HEK293 (cell line): ENCODE results near the gene UCP3.

Experiments used
- CTCF ChIA-PET: fragments of 350-600 bp; formaldehyde crosslinking; extraction: SDS; loops from one replicate; lab custom pipeline; 2021; ENCODE audit warnings: antibody characterized with exemption; lab: Yijun Ruan, JAX
- POLR2A ChIA-PET: fragments of 300-600 bp; formaldehyde crosslinking; extraction: SDS; loops from one replicate; lab custom pipeline; 2020; ENCODE audit warnings: antibody characterized with exemption, inconsistent platforms; lab: Yijun Ruan, JAX
- H3K27ac ChIP-seq: fragments of 200-500 bp; sonication (Bioruptor generic); 2 replicates; pipeline ENCODE4 v1.5.1; 2014; ENCODE audit warnings: low read depth, low read length, control low read depth, inconsistent platforms; ENCODE audit errors: extremely low read depth
- H3K36me3 ChIP-seq, 2 experiments: fragments of 200-500 bp in 1 of 2; sonication (Bioruptor generic) in 1 of 2; 1 replicate in 1 of 2; 2 replicates in 1 of 2; pipeline ENCODE4 v1.5.1; 2014 to 2017; ENCODE audit warnings: inconsistent platforms in 2 of 2, low read length in 2 of 2; ENCODE audit not compliant: control insufficient read depth in 2 of 2, insufficient read depth in 1 of 2
- H3K4me1 ChIP-seq: fragments of 200-500 bp; sonication (Bioruptor generic); 2 replicates; pipeline ENCODE4 v1.5.1; 2014; ENCODE audit warnings: mild to moderate bottlenecking, low read length, inconsistent platforms; ENCODE audit not compliant: control insufficient read depth, insufficient read depth
- H3K4me3 ChIP-seq: 2 replicates; pipeline ENCODE4 v1.5.1; 2011; ENCODE audit warnings: low read depth, mild to moderate bottlenecking, control low read depth, low read length, moderate library complexity
- H3K9me3 ChIP-seq: fragments of 200-500 bp; sonication (Bioruptor generic); 2 replicates; pipeline ENCODE4 v1.5.1; 2014; ENCODE audit warnings: low read depth, low read length, inconsistent platforms; ENCODE audit not compliant: control insufficient read depth, insufficient read depth
- KLF16 ChIP-seq: fragments of 450-650 bp; formaldehyde crosslinking; IDR thresholded peaks from 2 replicates; pipeline ENCODE4 v1.5.1; 2017; ENCODE audit warnings: missing biosample characterization, missing genetic modification characterization
- MEIS1 ChIP-seq: sonication (generic); formaldehyde crosslinking; IDR thresholded peaks from 2 replicates; pipeline ENCODE4 v1.8.1; 2022; ENCODE audit warnings: missing genetic modification reagents, mild to moderate bottlenecking, borderline replicate concordance
- PRDM6 ChIP-seq: fragments of 450-650 bp; formaldehyde crosslinking; IDR thresholded peaks from 2 replicates; pipeline ENCODE4 v1.5.1; 2017; ENCODE audit warnings: missing biosample characterization, missing genetic modification characterization
- SCRT2 ChIP-seq: fragments of 450-650 bp; formaldehyde crosslinking; IDR thresholded peaks from 2 replicates; pipeline ENCODE4 v1.5.1; 2016; ENCODE audit warnings: missing biosample characterization, missing genetic modification characterization
- TCF7L2 ChIP-seq: IDR thresholded peaks from 2 replicates; pipeline ENCODE4 v1.6.1; 2011; ENCODE audit warnings: low read depth, mild to moderate bottlenecking, inconsistent platforms, low read length, moderate library complexity, borderline replicate concordance
- TRIM28 ChIP-seq: IDR thresholded peaks from 2 replicates; pipeline ENCODE4 v1.6.1; 2011; ENCODE audit warnings: low read length, control low read depth, borderline replicate concordance
- ZBTB49 ChIP-seq: fragments of 450-650 bp; formaldehyde crosslinking; IDR thresholded peaks from 2 replicates; pipeline ENCODE4 v1.5.1; 2016; ENCODE audit warnings: missing biosample characterization, missing genetic modification characterization, low read depth
- ZFHX2 ChIP-seq: fragments of 450-650 bp; formaldehyde crosslinking; conservative IDR thresholded peaks from 2 replicates; pipeline ENCODE4 v1.5.1; 2016; ENCODE audit warnings: missing biosample characterization, missing genetic modification characterization
- ZNF10 ChIP-seq: fragments of 450-650 bp; formaldehyde crosslinking; IDR thresholded peaks from 2 replicates; pipeline ENCODE4 v1.5.1; 2017; ENCODE audit warnings: missing biosample characterization, missing genetic modification characterization
- ZNF23 ChIP-seq: fragments of 450-650 bp; formaldehyde crosslinking; IDR thresholded peaks from 2 replicates; pipeline ENCODE4 v1.5.1; 2016; ENCODE audit warnings: missing biosample characterization, missing genetic modification characterization, borderline replicate concordance
- ZNF302 ChIP-seq: fragments of 450-650 bp; formaldehyde crosslinking; IDR thresholded peaks from 2 replicates; pipeline ENCODE4 v1.5.1; 2016; ENCODE audit warnings: missing biosample characterization, missing genetic modification characterization, low read depth
- ZNF449 ChIP-seq: fragments of 450-650 bp; formaldehyde crosslinking; IDR thresholded peaks from 2 replicates; pipeline ENCODE4 v1.5.1; 2017; ENCODE audit warnings: missing biosample characterization, mild to moderate bottlenecking, missing genetic modification characterization, moderate library complexity
- ZNF510 ChIP-seq: fragments of 450-650 bp; formaldehyde crosslinking; IDR thresholded peaks from 2 replicates; pipeline ENCODE4 v1.5.1; 2018; ENCODE audit warnings: mild to moderate bottlenecking, missing genetic modification characterization, missing biosample characterization; ENCODE audit not compliant: insufficient replicate concordance
- ZNF777 ChIP-seq: fragments of 450-650 bp; formaldehyde crosslinking; IDR thresholded peaks from 2 replicates; pipeline ENCODE4 v1.5.1; 2017; ENCODE audit warnings: missing biosample characterization, missing genetic modification characterization, borderline replicate concordance
- TF ChIP-seq, protein P1 (sequence below): fragments of 450-650 bp; formaldehyde crosslinking; IDR thresholded peaks from 2 replicates; pipeline ENCODE4 v1.5.1; 2017; ENCODE audit warnings: missing biosample characterization, missing genetic modification characterization
- TF ChIP-seq, protein P2 (sequence below): fragments of 450-650 bp; formaldehyde crosslinking; IDR thresholded peaks from 2 replicates; pipeline ENCODE4 v1.5.1; 2016; ENCODE audit warnings: missing biosample characterization, missing genetic modification characterization, borderline replicate concordance

Gene UCP3

DNA sequence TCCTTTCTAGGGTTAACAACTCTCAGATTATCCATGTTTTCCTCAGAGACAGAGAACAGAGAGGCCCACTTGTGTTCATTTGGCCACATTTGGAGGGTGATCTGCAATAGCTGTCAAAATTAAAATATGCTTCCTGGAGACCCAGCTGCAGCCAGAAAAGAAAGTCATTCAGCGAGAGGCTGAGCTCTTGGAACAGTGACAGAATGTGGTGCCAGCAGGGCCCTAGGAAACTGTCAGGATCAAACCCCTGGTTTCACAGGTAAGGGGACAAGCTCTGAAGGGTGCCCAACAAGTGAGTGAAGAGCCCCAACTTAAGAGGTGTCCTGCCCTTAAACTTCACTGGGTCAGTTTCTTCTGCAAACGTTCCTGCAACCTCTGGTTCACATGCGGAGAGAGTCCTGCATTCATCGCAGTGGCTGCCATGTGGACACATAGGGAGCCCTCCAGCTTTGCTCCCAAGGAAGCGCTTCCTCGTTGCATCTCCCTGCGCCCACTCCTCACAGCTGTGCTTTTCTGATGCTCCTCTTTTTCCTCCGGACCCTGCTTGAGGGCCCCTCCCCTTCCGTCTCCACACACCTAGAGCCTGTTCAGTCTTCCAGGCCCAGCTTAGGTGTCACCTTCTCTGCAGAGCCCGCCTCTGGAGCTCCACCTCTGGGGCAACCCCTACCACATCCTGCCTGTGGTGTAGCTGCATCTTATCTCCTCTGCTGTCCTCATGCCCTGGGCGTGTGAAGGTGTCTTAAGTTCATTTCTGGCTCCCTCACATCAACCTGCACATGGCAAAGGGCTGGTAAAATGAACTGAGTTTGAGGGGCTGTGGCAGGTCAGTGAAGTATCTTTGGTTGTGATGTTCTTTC is 3.9 kb downstream of the UCP3 start:
- no peaks in the 10 kb centered on the region for H3K4me1 ChIP-seq
- ChIA-PET CTCF (interaction anchor here (0.6 to 1.4 kb wide), 2 partner anchors 11 to 42 kb away, joined by 3 to 4 read pairs; no protein-coding TSS in a partner anchor), POLR2A (no interaction called here)
- no peak for TF ChIP-seq PRDM6 (tag by site-specific recombination)
- TF ChIP-seq ZNF510 = no peak
- TF ChIP-seq ZNF23 (tag by site-specific recombination) = no peak
- TF ChIP-seq ZBTB49 = no peak
- H3K9me3 ChIP-seq = no peaks in the 10 kb centered on the region
- no peak overlapping the region for H3K4me3 ChIP-seq
- no peak overlapping the region for H3K27ac ChIP-seq
- H3K36me3 ChIP-seq = peaks cover 0 to 13% of the 10 kb centered on the region in 2 experiments; a peak in 1 of 3 replicates

DNA sequence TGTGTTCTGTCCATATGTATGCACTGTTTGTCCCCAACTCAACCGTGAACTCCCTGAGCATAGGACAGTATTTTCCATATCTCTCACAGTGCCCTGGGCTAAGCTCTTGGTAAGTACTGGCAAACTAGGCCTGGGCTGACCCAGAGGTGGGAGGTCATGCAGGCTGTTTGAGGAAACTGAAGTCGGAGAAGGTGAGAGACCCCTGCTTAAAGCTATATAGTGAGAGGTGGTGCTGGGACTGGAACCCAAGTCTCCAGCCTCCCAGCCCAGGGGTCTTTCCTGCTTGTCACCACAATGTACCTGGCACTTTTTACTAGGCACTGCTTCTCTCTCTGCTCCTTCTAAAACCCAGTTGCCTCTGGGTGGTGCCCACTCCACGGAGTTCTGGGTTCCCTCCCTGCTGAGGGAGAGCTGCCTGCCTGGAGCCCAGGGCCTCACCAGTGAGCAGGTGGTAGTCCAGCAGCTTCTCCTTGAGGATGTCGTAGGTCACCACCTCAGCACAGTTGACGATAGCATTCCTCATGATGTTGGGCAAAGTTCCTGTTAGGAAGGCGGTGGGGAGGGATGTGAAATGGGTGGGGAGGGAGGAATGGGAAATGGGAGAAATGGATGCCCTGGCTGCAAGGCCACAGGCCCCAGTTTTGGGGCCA is 4.7 kb downstream of the UCP3 start:
- Histone ChIP-seq H3K4me3 (no peak overlapping the region), H3K4me1 (no peaks in the 10 kb centered on the region), H3K36me3 (peaks cover 0 to 13% of the 10 kb centered on the region in 2 experiments; a peak in 1 of 3 replicates), H3K27ac (no peak overlapping the region), H3K9me3 (no peaks in the 10 kb centered on the region)
- TF ChIP-seq TCF7L2 (no peak), ZNF302 (tag by site-specific recombination) (no peak), ZNF449 (tag by site-specific recombination) (no peak), MEIS1 (CRISPR knock-in tag) (no peak), ZNF23 (tag by site-specific recombination) (no peak), SCRT2 (tag by site-specific recombination) (no peak), ZNF777 (tag by site-specific recombination) (no peak), TRIM28 (no peak), ZNF10 (tag by site-specific recombination) (no peak), ZFHX2 (tag by site-specific recombination) (no peak), KLF16 (no peak)
- TF ChIP-seq, protein P1, sequence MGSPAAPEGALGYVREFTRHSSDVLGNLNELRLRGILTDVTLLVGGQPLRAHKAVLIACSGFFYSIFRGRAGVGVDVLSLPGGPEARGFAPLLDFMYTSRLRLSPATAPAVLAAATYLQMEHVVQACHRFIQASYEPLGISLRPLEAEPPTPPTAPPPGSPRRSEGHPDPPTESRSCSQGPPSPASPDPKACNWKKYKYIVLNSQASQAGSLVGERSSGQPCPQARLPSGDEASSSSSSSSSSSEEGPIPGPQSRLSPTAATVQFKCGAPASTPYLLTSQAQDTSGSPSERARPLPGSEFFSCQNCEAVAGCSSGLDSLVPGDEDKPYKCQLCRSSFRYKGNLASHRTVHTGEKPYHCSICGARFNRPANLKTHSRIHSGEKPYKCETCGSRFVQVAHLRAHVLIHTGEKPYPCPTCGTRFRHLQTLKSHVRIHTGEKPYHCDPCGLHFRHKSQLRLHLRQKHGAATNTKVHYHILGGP = no peak
- TF ChIP-seq, protein P2, sequence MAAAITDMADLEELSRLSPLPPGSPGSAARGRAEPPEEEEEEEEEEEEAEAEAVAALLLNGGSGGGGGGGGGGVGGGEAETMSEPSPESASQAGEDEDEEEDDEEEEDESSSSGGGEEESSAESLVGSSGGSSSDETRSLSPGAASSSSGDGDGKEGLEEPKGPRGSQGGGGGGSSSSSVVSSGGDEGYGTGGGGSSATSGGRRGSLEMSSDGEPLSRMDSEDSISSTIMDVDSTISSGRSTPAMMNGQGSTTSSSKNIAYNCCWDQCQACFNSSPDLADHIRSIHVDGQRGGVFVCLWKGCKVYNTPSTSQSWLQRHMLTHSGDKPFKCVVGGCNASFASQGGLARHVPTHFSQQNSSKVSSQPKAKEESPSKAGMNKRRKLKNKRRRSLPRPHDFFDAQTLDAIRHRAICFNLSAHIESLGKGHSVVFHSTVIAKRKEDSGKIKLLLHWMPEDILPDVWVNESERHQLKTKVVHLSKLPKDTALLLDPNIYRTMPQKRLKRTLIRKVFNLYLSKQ = no peak
- ChIA-PET CTCF (interaction anchor here (1.4 kb wide), 1 partner anchor 41 kb away, joined by 3 read pairs; no protein-coding TSS in a partner anchor), POLR2A (no interaction called here)
